ENCODE measurements around the gene SAMHD1.
A peak's percentile ranks its signal among the peaks of the same experiment; 100 is the strongest.
"Not testable (repeated sequence)": the region's sequence is repeated elsewhere in the genome, so short reads cannot be mapped to it uniquely, and the experiment has no call there.

Gene SAMHD1

GRCh38 chr20:36956674-36957073, 5.2 kb upstream of the SAMHD1 start:
- DNase-seq (ENCODE audit: insufficient read length, low spot score): no peak
- FAIRE-seq: no peak

- DNase-seq (ENCODE audit: insufficient read length, low spot score) (no peak), FAIRE-seq (no peak)
Measured at GRCh38 chr20:36956016-36956415, 4.5 kb upstream of the SAMHD1 start.

- DNase-seq (ENCODE audit: insufficient read length, low spot score) (no peak), FAIRE-seq (no peak)
Measured at GRCh38 chr20:36951979-36952738, 651 bp upstream of the SAMHD1 start.

GRCh38 chr20:36950414-36951197, 902 bp downstream of the SAMHD1 start:
- FAIRE-seq (peak; percentile 37), DNase-seq (ENCODE audit: insufficient read length, low spot score) (no peak)

GRCh38 chr20:36941401-36941835, 10.1 kb downstream of the SAMHD1 start:
- FAIRE-seq (no peak), DNase-seq (ENCODE audit: insufficient read length, low spot score) (no peak)

GRCh38 chr20:36937402-36937770, 14.1 kb downstream of the SAMHD1 start:
- DNase-seq (ENCODE audit: insufficient read length, low spot score) (no peak), FAIRE-seq (peak; percentile 14)

GRCh38 chr20:36936761-36937401, 14.6 kb downstream of the SAMHD1 start:
- not testable (repeated sequence) for DNase-seq (ENCODE audit: insufficient read length, low spot score); FAIRE-seq

GRCh38 chr20:36936341-36936740, 15.2 kb downstream of the SAMHD1 start:
- no peak for DNase-seq (ENCODE audit: insufficient read length, low spot score)
- no peak for FAIRE-seq

- not testable (repeated sequence) for DNase-seq (ENCODE audit: insufficient read length, low spot score); FAIRE-seq
Measured at GRCh38 chr20:36933571-36933970, 17.9 kb downstream of the SAMHD1 start.

GRCh38 chr20:36932476-36933426, 18.8 kb downstream of the SAMHD1 start:
- DNase-seq (ENCODE audit: insufficient read length, low spot score): no peak
- FAIRE-seq: no peak

- DNase-seq (ENCODE audit: insufficient read length, low spot score); FAIRE-seq: not testable (repeated sequence)
Measured at GRCh38 chr20:36932067-36932466, 19.4 kb downstream of the SAMHD1 start.

GRCh38 chr20:36929691-36930090, 21.8 kb downstream of the SAMHD1 start:
- FAIRE-seq: no peak
- no peak for DNase-seq (ENCODE audit: insufficient read length, low spot score)

GRCh38 chr20:36929290-36929689, 22.2 kb downstream of the SAMHD1 start:
- DNase-seq (ENCODE audit: insufficient read length, low spot score) (no peak), FAIRE-seq (peak; percentile 28)

- no peak for FAIRE-seq
- no peak for DNase-seq (ENCODE audit: insufficient read length, low spot score)
Measured at GRCh38 chr20:36927704-36928103, 23.8 kb downstream of the SAMHD1 start.

- DNase-seq (ENCODE audit: insufficient read length, low spot score) (no peak), FAIRE-seq (no peak)
Measured at GRCh38 chr20:36926653-36927200, 24.8 kb downstream of the SAMHD1 start.

- DNase-seq (ENCODE audit: insufficient read length, low spot score) (no peak), FAIRE-seq (no peak)
Measured at GRCh38 chr20:36925234-36925633, 26.3 kb downstream of the SAMHD1 start.

- DNase-seq (ENCODE audit: insufficient read length, low spot score): no peak
- no peak for FAIRE-seq
Measured at GRCh38 chr20:36924167-36925045, 27.1 kb downstream of the SAMHD1 start.

- no peak for DNase-seq (ENCODE audit: insufficient read length, low spot score)
- no peak for FAIRE-seq
Measured at GRCh38 chr20:36920334-36920730, 31.2 kb downstream of the SAMHD1 start.

- FAIRE-seq: peak; percentile 75
- peak; percentile 42 for DNase-seq (ENCODE audit: insufficient read length, low spot score)
Measured at GRCh38 chr20:36919715-36920333, 31.7 kb downstream of the SAMHD1 start.

All from GM19239 (cell line).